ENCODE measurements around the gene B3GNT4. TPM values are rescaled to one million over a fixed set of nuclear protein-coding genes. Genes with fewer than 3 reads are reported as not detected.

B3GNT4 gene
- polyA plus RNA-seq, 1 donor from 2014 or later = 1.8 TPM

DNA sequence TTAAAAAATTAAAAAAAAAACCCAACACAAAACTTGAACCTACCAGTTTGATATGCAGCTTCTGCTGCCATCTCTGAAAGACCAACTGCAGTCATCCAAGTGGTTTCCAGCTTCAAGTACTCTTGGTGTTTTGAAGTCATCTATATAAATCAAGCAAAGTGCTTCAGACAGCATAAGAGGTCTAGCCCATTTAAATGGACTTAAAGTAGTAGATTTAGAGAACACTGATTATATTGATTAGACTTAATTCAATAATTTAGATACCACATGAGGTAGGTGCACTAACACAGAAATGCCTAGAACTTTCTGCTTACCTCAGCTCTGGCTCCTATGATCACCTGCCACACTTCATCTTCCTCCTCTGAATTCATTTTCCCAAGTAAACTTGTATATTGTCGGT lies 12.9 kb downstream of the B3GNT4 start:
- Histone ChIP-seq H3K9me2 (ENCODE audit: insufficient read depth, low read length) (no peaks in the 10 kb centered on the region), H3K27ac (ENCODE audit: low read length) (no peak overlapping the region), H3K79me2 (replicated peaks; ENCODE audit: insufficient read depth, low read length) (peaks cover 8% of the 10 kb centered on the region), H3K36me3 (ENCODE audit: insufficient read depth, low read length) (no peaks in the 10 kb centered on the region), H3K4me3 (ENCODE audit: low read length) (no peak overlapping the region), H3K9ac (ENCODE audit: low read length) (no peak overlapping the region), H3K9me3 (ENCODE audit: low read length) (no peaks in the 10 kb centered on the region), H3K27me3 (ENCODE audit: insufficient read depth, low read depth, low read length) (no peaks in the 10 kb centered on the region), H4K20me1 (ENCODE audit: insufficient read depth) (no peaks in the 10 kb centered on the region), H3F3A (ENCODE audit: insufficient read depth, low read length, poor library complexity, severe bottlenecking) (no peaks in the 10 kb centered on the region), H3K4me2 (ENCODE audit: low read length) (no peak overlapping the region), H2AFZ (ENCODE audit: low read depth, low read length) (no peak overlapping the region)
- TF ChIP-seq, protein P1, sequence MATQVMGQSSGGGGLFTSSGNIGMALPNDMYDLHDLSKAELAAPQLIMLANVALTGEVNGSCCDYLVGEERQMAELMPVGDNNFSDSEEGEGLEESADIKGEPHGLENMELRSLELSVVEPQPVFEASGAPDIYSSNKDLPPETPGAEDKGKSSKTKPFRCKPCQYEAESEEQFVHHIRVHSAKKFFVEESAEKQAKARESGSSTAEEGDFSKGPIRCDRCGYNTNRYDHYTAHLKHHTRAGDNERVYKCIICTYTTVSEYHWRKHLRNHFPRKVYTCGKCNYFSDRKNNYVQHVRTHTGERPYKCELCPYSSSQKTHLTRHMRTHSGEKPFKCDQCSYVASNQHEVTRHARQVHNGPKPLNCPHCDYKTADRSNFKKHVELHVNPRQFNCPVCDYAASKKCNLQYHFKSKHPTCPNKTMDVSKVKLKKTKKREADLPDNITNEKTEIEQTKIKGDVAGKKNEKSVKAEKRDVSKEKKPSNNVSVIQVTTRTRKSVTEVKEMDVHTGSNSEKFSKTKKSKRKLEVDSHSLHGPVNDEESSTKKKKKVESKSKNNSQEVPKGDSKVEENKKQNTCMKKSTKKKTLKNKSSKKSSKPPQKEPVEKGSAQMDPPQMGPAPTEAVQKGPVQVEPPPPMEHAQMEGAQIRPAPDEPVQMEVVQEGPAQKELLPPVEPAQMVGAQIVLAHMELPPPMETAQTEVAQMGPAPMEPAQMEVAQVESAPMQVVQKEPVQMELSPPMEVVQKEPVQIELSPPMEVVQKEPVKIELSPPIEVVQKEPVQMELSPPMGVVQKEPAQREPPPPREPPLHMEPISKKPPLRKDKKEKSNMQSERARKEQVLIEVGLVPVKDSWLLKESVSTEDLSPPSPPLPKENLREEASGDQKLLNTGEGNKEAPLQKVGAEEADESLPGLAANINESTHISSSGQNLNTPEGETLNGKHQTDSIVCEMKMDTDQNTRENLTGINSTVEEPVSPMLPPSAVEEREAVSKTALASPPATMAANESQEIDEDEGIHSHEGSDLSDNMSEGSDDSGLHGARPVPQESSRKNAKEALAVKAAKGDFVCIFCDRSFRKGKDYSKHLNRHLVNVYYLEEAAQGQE (IDR thresholded peaks at IDR 0.05; ENCODE audit: borderline replicate concordance) = no peak
- no peak for TF ChIP-seq EP300 (conservative IDR thresholded peaks at IDR 0.05; ENCODE audit: poor library complexity, severe bottlenecking)

DNA sequence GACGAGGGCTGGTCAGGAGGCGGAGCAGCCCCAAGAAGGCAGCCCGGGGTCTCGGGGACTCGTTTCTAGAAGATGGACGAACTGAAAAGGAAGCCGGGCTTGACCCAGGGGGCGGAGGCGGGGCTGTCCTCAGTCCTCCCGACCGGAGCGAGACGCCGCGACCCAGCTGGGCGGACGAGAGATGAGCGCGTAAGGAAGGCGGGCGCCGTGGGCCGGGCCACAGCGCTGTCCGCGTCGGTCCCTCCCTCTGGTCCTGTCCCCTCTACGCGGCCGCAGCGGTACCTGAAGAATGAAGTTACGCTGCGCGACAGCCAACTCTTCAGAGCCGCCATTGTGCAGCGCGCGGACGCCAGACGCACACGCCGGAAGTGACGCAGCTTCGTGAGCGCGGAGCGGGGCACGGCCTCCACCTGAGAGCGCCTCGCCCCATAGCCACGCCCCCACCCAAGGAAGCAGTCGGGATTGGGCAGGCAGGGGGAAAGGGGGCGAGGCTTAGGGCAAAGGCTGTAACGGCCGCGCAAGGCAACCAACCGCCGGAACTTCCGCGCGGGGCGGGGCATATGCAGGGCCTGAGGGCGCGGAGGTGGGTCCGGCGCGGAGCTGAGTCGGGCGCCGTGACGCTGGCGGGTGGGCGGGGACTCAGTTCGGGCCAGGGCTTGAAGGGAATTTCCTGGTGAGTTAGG lies 22.3 kb downstream of the B3GNT4 start, which contains the start of gene DIABLO:
TSS of gene DIABLO (minus strand) at position 370 of the 683 bp plus-strand sequence. CDS start at position 332, 38 bp downstream.
- TF ChIP-seq, protein P2, sequence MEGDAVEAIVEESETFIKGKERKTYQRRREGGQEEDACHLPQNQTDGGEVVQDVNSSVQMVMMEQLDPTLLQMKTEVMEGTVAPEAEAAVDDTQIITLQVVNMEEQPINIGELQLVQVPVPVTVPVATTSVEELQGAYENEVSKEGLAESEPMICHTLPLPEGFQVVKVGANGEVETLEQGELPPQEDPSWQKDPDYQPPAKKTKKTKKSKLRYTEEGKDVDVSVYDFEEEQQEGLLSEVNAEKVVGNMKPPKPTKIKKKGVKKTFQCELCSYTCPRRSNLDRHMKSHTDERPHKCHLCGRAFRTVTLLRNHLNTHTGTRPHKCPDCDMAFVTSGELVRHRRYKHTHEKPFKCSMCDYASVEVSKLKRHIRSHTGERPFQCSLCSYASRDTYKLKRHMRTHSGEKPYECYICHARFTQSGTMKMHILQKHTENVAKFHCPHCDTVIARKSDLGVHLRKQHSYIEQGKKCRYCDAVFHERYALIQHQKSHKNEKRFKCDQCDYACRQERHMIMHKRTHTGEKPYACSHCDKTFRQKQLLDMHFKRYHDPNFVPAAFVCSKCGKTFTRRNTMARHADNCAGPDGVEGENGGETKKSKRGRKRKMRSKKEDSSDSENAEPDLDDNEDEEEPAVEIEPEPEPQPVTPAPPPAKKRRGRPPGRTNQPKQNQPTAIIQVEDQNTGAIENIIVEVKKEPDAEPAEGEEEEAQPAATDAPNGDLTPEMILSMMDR (IDR thresholded peaks at IDR 0.05; ENCODE audit: poor library complexity, severe bottlenecking) = no peak
- peak; percentile 79 for TF ChIP-seq EP300 (conservative IDR thresholded peaks at IDR 0.05; ENCODE audit: poor library complexity, severe bottlenecking)
- peak; percentile 24 for TF ChIP-seq RAD21 (conservative IDR thresholded peaks at IDR 0.05)
- TF ChIP-seq, protein P1 (IDR thresholded peaks at IDR 0.05; ENCODE audit: borderline replicate concordance) = peak; percentile 86
- peak; percentile 99 for TF ChIP-seq POLR2AphosphoS5 (IDR thresholded peaks at IDR 0.05)
- TF ChIP-seq SMC3 (conservative IDR thresholded peaks at IDR 0.05; ENCODE audit: poor library complexity) = peak; percentile 48
- no peak for TF ChIP-seq EZH2 (IDR thresholded peaks at IDR 0.05; ENCODE audit: borderline replicate concordance, insufficient read depth, low read length, poor library complexity, severe bottlenecking)
- TF ChIP-seq TAF1 (IDR thresholded peaks at IDR 0.05; ENCODE audit: low read depth) = peak; percentile 83
- TF ChIP-seq MXI1 (conservative IDR thresholded peaks at IDR 0.05; ENCODE audit: poor library complexity, severe bottlenecking) = peak; percentile 50

More for the DNA sequence above, 22.3 kb downstream of the B3GNT4 start, which contains the start of gene DIABLO:
- H4K20me1 ChIP-seq (ENCODE audit: insufficient read depth) = no peaks in the 10 kb centered on the region
- H3K79me2 ChIP-seq (replicated peaks; ENCODE audit: insufficient read depth, low read length) = peaks cover 26% of the 10 kb centered on the region
- H3K4me2 ChIP-seq (ENCODE audit: low read length) = peak within 1 kb of the TSS; percentile 86
- peak within 1 kb of the TSS; percentile 67 for H2AFZ ChIP-seq (ENCODE audit: low read depth, low read length)
- peak within 1 kb of the TSS; percentile 93 for H3K27ac ChIP-seq (ENCODE audit: low read length)
- H3K4me3 ChIP-seq (ENCODE audit: low read length) = peak within 1 kb of the TSS; percentile 83
- H3K9me2 ChIP-seq (ENCODE audit: insufficient read depth, low read length) = no peaks in the 10 kb centered on the region
- H3K36me3 ChIP-seq (ENCODE audit: insufficient read depth, low read length) = no peaks in the 10 kb centered on the region
- no peaks in the 10 kb centered on the region for H3K9me3 ChIP-seq (ENCODE audit: low read length)
- H3K9ac ChIP-seq (ENCODE audit: low read length) = peak within 1 kb of the TSS; percentile 92
- H3F3A ChIP-seq (ENCODE audit: insufficient read depth, low read length, poor library complexity, severe bottlenecking) = no peaks in the 10 kb centered on the region
- no peaks in the 10 kb centered on the region for H3K27me3 ChIP-seq (ENCODE audit: insufficient read depth, low read depth, low read length)

Data from neural cell (in vitro differentiated cells).